VCaP (cell line): Measurements from ENCODE around the gene FAF1.

ENCODE experiments used
- H3K27ac ChIP-seq: fragments of 450-650 bp; 2 replicates; pipeline ENCODE4 v1.5.1; 2017
- TF ChIP-seq, protein P1 (sequence below): fragments of 450-650 bp; conservative IDR thresholded peaks from 2 replicates; pipeline ENCODE4 v1.5.1; 2017; ENCODE audit warnings: mild to moderate bottlenecking, moderate library complexity

FAF1 gene

DNA sequence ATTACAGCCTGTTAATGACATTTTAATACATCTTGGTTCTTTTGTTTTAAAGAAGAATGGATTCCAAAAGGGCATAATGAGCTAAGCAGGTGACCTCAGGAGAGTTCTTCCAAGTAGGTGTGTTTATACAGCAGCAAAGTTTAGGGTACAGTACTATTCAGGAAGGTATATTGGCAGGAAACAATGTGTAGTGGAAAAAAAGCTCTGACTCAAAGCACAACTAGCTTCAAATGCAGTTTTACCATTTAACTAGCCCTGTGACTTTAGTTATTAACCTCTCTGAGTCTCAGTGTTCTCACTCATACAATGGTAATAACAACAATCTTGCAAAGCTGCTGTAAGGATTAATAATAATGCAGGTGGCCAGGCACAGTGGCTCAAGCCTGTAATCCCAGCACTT is 29.9 kb downstream of the FAF1 start:
- TF ChIP-seq, protein P1, sequence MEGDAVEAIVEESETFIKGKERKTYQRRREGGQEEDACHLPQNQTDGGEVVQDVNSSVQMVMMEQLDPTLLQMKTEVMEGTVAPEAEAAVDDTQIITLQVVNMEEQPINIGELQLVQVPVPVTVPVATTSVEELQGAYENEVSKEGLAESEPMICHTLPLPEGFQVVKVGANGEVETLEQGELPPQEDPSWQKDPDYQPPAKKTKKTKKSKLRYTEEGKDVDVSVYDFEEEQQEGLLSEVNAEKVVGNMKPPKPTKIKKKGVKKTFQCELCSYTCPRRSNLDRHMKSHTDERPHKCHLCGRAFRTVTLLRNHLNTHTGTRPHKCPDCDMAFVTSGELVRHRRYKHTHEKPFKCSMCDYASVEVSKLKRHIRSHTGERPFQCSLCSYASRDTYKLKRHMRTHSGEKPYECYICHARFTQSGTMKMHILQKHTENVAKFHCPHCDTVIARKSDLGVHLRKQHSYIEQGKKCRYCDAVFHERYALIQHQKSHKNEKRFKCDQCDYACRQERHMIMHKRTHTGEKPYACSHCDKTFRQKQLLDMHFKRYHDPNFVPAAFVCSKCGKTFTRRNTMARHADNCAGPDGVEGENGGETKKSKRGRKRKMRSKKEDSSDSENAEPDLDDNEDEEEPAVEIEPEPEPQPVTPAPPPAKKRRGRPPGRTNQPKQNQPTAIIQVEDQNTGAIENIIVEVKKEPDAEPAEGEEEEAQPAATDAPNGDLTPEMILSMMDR = no peak
- peak overlapping the region; percentile 10; the same call in 1 of the 2 replicates for H3K27ac ChIP-seq

DNA sequence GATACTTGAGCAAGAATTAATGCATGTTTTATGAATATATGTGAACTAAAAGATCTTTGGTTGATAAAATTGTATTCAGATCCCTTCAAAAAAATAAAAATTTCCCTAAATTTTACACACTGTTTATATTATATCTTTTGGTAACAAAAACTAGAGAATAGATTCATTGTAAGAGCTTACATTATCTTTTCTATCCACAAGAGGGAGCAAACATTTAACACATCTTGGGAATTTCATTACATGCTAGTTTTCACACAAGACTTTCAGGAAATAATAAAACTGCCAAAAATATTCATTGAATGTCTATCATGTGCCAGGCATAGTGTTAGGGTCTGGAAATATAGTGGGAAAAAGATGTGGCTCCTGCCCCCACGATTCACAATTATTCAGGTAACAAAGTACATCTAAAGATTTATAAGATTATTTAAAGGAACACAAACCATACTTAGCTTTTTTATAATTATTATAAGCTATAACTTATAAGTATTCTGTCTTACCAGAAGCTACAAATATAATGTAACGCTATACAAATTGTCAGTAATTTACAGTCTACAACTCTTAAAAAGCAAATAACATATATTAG is 30.6 kb downstream of the FAF1 start:
- TF ChIP-seq, protein P1 = peak; percentile 77
- no peak overlapping the region; the same call in 1 of the 2 replicates for H3K27ac ChIP-seq

DNA sequence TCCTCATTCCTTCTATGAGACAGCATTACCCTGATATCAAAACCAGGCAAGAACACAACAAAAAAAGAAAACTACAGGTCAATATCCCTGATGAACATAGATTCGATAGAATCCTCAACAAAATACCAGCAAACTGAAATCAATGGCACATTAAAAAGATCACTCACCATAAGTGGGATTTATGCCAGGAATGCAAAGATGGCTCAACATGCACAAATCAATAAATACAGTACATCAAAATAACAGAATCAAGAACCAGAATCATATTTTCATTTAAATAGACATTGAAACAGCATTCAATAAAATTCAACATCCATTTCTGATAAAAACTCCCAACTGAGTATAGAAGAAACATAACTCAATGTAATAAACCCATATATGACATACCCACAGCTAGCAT is 36.5 kb downstream of the FAF1 start:
- H3K27ac ChIP-seq = no peak overlapping the region
- TF ChIP-seq, protein P1 = no peak

DNA sequence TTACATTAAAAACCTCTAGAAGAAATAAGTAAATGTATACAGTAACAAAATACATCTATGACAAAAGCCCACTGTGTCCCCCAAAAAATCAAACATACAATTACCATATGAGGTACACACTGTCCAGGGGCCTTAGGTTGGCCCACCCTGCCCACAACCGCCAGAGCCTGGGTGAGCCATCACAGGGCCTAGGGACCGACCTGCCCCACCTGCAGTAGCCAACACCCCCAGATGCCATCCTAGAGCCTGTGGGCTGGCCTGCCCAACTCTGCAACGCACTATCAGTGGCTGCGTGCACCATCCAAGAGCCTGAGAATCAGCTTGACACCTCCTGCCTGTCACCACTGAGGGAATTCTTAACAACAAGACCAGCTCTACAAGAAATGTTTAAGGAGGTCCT is 39.0 kb downstream of the FAF1 start:
- TF ChIP-seq, protein P1 = no peak
- H3K27ac ChIP-seq = no peak overlapping the region

DNA sequence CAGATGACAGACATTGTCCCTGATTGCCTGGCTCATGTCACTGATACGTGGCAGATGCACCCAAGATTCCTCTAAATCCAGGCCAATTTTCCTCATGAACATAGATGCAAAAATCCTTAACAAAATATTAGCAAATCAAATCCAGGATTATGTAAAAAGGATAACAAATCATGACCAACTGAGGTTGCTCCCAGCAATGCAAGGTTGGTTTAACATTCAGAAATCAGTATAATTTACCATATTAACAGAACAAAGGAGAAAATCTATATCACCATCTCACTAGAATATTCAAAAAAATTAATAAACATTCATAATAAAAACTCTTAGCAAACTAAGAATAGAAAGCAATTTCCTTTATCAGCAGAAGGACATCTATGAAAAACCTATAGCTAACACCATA is 39.7 kb downstream of the FAF1 start:
- H3K27ac ChIP-seq = no peak overlapping the region
- TF ChIP-seq, protein P1 = no peak

DNA sequence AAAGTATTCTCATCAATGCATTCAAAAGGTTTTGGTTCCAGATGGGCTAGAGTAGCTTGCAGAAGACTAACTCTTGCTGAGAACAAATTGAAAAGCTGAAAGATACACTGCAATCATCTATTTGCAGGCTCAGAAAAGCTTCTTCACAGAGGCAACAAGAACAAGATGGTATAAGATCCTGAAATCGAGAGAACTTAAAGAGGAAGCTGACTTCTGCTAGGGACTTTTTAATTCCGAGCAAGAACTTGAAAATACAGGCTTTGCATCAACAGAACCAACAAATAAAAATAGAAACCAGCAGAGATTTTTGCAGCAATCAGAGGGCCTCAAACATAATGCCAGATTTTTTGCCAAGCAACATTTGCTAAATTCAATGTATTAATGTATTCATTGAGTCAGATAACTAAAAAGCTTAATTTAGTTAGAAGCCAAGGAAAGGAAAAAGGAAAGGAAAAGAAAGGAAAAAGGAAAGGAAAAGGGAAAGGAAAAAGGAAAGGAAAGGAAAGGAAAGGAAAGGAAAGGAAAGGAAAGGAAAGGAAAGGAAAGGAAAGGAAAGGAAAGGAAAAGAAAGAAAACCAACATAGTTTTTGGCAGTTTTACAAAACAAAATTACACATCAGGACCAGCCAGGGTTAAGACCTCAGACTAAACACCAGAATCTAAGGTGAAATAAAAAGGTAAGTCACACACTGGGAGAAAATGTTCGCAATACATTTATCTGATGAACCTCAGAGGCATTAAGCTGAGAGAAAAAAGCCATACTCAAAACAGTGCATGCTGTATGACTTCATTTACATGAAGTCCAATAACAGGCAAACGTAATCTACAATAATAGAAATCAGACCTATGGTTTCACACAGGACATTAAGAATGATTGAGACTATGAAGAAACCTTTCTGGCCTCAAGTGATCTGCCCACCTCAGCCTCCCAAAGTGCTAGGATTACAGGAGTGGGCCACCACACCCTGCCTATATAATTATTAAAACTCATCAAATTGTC is 42.6 kb downstream of the FAF1 start:
- no peak overlapping the region for H3K27ac ChIP-seq
- TF ChIP-seq, protein P1 = no peak

DNA sequence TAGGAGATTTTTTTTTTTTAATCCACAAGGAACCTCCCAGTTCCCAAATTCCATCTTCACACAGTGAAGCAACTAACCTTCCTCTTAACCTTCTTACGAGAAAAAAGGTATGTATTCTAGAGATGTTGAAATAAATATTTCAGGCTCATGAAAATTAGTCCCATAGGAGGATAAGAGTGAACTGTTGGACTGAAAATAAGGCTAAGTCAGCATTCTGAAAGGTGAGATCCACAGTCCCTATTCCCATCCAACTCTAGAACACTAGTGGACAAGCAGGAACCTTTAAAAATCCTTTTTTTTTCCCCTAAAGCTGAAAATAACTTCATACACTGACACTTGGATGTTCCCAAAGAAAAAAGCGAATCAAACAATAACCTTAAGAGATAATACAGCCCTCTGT is 44.4 kb downstream of the FAF1 start:
- H3K27ac ChIP-seq = no peak overlapping the region
- TF ChIP-seq, protein P1 = no peak
